Fibroblast of villous mesenchyme (primary cell): ENCODE results near the gene ZNF600. TPM values are rescaled to one million over a fixed set of nuclear protein-coding genes. Genes with fewer than 3 reads are reported as not detected.
"Not testable (repeated sequence)": the region's sequence is repeated elsewhere in the genome, so short reads cannot be mapped to it uniquely, and the experiment has no call there.

Source experiments
- DNase-seq: peaks from one replicate; pipeline ENCODE4 v3.0.0-alpha.2; 2010; ENCODE audit warnings: low read depth
- H3K4me3 ChIP-seq: 2 replicates; pipeline ENCODE4 v1.5.1; 2011; ENCODE audit warnings: low read depth, mild to moderate bottlenecking, low read length
- CTCF ChIP-seq: IDR thresholded peaks from 2 replicates; pipeline ENCODE4 v1.5.1; 2012; ENCODE audit warnings: low read depth, mild to moderate bottlenecking, low read length; ENCODE audit not compliant: insufficient read depth
- total RNA-seq: library from RNA; depleted of rRNA; stranded (reverse); fragments of >200 nt; gene quantifications from 2 replicates; pipeline ENCODE4 v1.2.3, GENCODE V29; 2012

The ZNF600 gene
- total RNA-seq, 1 donor: 5.6 TPM

GRCh38 chr19:52789440-52789839, 2.8 kb upstream of the ZNF600 start:
- DNase-seq: no peak
- TF ChIP-seq CTCF: no peak

GRCh38 chr19:52786078-52786463, 520 bp downstream of the ZNF600 start:
- TF ChIP-seq CTCF: no peak
- H3K4me3 ChIP-seq: peak overlapping the region; percentile 83
- DNase-seq: peak; percentile 1

More at GRCh38 chr19:52789440-52789839, 2.8 kb upstream of the ZNF600 start:
- H3K4me3 ChIP-seq: no peak overlapping the region

GRCh38 chr19:52785506-52785905, 1.1 kb downstream of the ZNF600 start:
- TF ChIP-seq CTCF: no peak
- no peak overlapping the region for H3K4me3 ChIP-seq
- DNase-seq: no peak

GRCh38 chr19:52782864-52783263, 3.7 kb downstream of the ZNF600 start:
- peak; percentile 5 for DNase-seq
- H3K4me3 ChIP-seq: not testable (repeated sequence)

- TF ChIP-seq CTCF: no peak
- no peak overlapping the region for H3K4me3 ChIP-seq
- no peak for DNase-seq
Measured at GRCh38 chr19:52778811-52779210, 7.8 kb downstream of the ZNF600 start.

GRCh38 chr19:52756447-52756846, 30.1 kb downstream of the ZNF600 start:
- not testable (repeated sequence) for DNase-seq, H3K4me3 ChIP-seq

- no peak overlapping the region for H3K4me3 ChIP-seq
- no peak for TF ChIP-seq CTCF
- DNase-seq: no peak
Measured at GRCh38 chr19:52749780-52750179, 36.8 kb downstream of the ZNF600 start.

GRCh38 chr19:52748336-52748950, 38.1 kb downstream of the ZNF600 start:
- TF ChIP-seq CTCF: peak; percentile 50
- DNase-seq: peak; percentile 69
- H3K4me3 ChIP-seq: no peak overlapping the region

GRCh38 chr19:52745919-52746318, 40.7 kb downstream of the ZNF600 start:
- H3K4me3 ChIP-seq, DNase-seq: not testable (repeated sequence)
